Stimulated activated CD8-positive, alpha-beta memory T cell treated with anti-CD3 and anti-CD28 coated beads, Interleukin-12 subunit alpha, Interleukin-12 subunit beta, amount 100 ng/mL, for 1 hour (primary cell): ENCODE measurements around the gene INPP5A.

ENCODE experiments used
- DNase-seq: peaks from one replicate; pipeline ENCODE4 v3.0.0-alpha.2; 2020; ENCODE audit warnings: low read depth

The INPP5A gene

GRCh38 chr10:132648072-132648850 lies 110.7 kb downstream of the INPP5A start:
- DNase-seq, result no peak

GRCh38 chr10:132648851-132649528 lies 111.4 kb downstream of the INPP5A start:
- no peak for DNase-seq

- no peak for DNase-seq
Observed at GRCh38 chr10:132649651-132650360, 112.2 kb downstream of the INPP5A start.

GRCh38 chr10:132650611-132651250 lies 113.1 kb downstream of the INPP5A start:
- DNase-seq, result no peak

- DNase-seq, result no peak
Observed at GRCh38 chr10:132651511-132652029, 114.0 kb downstream of the INPP5A start.

GRCh38 chr10:132652446-132652845 lies 114.9 kb downstream of the INPP5A start:
- no peak for DNase-seq

- DNase-seq, result no peak
Observed at GRCh38 chr10:132652936-132653590, 115.5 kb downstream of the INPP5A start.

- DNase-seq, result no peak
Observed at GRCh38 chr10:132653721-132654120, 116.1 kb downstream of the INPP5A start.

- DNase-seq, result no peak
Observed at GRCh38 chr10:132654121-132654571, 116.6 kb downstream of the INPP5A start.

GRCh38 chr10:132654708-132655661 lies 117.4 kb downstream of the INPP5A start:
- DNase-seq, result peak; percentile 19

GRCh38 chr10:132655735-132656134 lies 118.1 kb downstream of the INPP5A start:
- no peak for DNase-seq

GRCh38 chr10:132656283-132657126 lies 118.9 kb downstream of the INPP5A start:
- DNase-seq, result no peak

- no peak for DNase-seq
Observed at GRCh38 chr10:132657127-132657706, 119.6 kb downstream of the INPP5A start.

- no peak for DNase-seq
Observed at GRCh38 chr10:132657748-132658147, 120.2 kb downstream of the INPP5A start.

GRCh38 chr10:132658546-132659205 lies 121.1 kb downstream of the INPP5A start:
- DNase-seq, result no peak

- DNase-seq, result no peak
Observed at GRCh38 chr10:132659206-132660091, 121.9 kb downstream of the INPP5A start.

GRCh38 chr10:132660385-132660784 lies 122.8 kb downstream of the INPP5A start:
- DNase-seq, result no peak
